ENCODE measurements around the gene CFTR. TPM values are rescaled to one million over a fixed set of nuclear protein-coding genes. Genes with fewer than 3 reads are reported as not detected.

Gene CFTR
- total RNA-seq, 1 experiment from 2014 or later = not detected

GRCh38 chr7:117698018-117698417, 218.2 kb downstream of the CFTR start:
- no peaks in the 10 kb centered on the region for H3K9me3 ChIP-seq (ENCODE audit: control insufficient read depth in 1 of 2, insufficient read depth in 1 of 2, low read depth in 1 of 2, low read length in 2 of 2)
- no peak overlapping the region for H3K4me2 ChIP-seq (ENCODE audit: low read length)
- no peak overlapping the region for H3K27ac ChIP-seq (ENCODE audit: low read depth, low read length)
- no peaks in the 10 kb centered on the region for H3K27me3 ChIP-seq (ENCODE audit: insufficient read depth, low read length)
- no peaks in the 10 kb centered on the region for H3K79me2 ChIP-seq (ENCODE audit: insufficient read depth, low read length)
- intact Hi-C loops (cut with micrococcal nuclease) = no loop called here
- H4K20me1 ChIP-seq (ENCODE audit: insufficient read depth) = no peaks in the 10 kb centered on the region
- TF ChIP-seq CBX3 (IDR thresholded peaks at IDR 0.05; ENCODE audit: low read depth) = no peak
- TF ChIP-seq, protein P1, sequence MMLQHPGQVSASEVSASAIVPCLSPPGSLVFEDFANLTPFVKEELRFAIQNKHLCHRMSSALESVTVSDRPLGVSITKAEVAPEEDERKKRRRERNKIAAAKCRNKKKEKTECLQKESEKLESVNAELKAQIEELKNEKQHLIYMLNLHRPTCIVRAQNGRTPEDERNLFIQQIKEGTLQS (IDR thresholded peaks at IDR 0.05) = no peak
- DNase-seq (ENCODE audit: low read depth, low spot score) (no peak), ATAC-seq (no peak)
- H2AFZ ChIP-seq (ENCODE audit: low read depth, low read length, poor library complexity, severe bottlenecking) = no peak overlapping the region
- H3K4me1 ChIP-seq (ENCODE audit: control insufficient read depth in 1 of 2, insufficient read depth in 2 of 2, low read length in 2 of 2) = no peaks in the 10 kb centered on the region
- H3K4me3 ChIP-seq (replicated peaks in 1 of 2; ENCODE audit: low read depth in 1 of 2, low read length in 2 of 2) = no peak overlapping the region
- H3K36me3 ChIP-seq (ENCODE audit: control insufficient read depth in 1 of 2, insufficient read depth in 2 of 2, low read length in 2 of 2) = no peaks in the 10 kb centered on the region
- CTCF ChIA-PET = no interaction called here
- no TSS peak for BruUV-seq (replicated peaks)
- H3K9me2 ChIP-seq (ENCODE audit: insufficient read depth) = 0 out of 2 replicates have a peak, but pooled peaks cover 7% of the 10 kb centered on the region
- POLR2A ChIA-PET = no interaction called here
- H3K9ac ChIP-seq (ENCODE audit: low read length) = no peak overlapping the region
- RAD21 ChIA-PET (ENCODE audit: low non-redundant PET in 1 of 2, low total read pairs in 2 of 2, uncharacterized antibody in 2 of 2, unreplicated experiment in 2 of 2) = no interaction called here

- Histone ChIP-seq H3K4me1 (ENCODE audit: control insufficient read depth in 1 of 2, insufficient read depth in 2 of 2, low read length in 2 of 2) (no peaks in the 10 kb centered on the region), H3K9me3 (ENCODE audit: control insufficient read depth in 1 of 2, insufficient read depth in 1 of 2, low read depth in 1 of 2, low read length in 2 of 2) (no peaks in the 10 kb centered on the region), H2AFZ (ENCODE audit: low read depth, low read length, poor library complexity, severe bottlenecking) (no peak overlapping the region), H3K9ac (ENCODE audit: low read length) (no peak overlapping the region), H3K27me3 (ENCODE audit: insufficient read depth, low read length) (no peaks in the 10 kb centered on the region), H4K20me1 (ENCODE audit: insufficient read depth) (no peaks in the 10 kb centered on the region), H3K36me3 (ENCODE audit: control insufficient read depth in 1 of 2, insufficient read depth in 2 of 2, low read length in 2 of 2) (no peaks in the 10 kb centered on the region), H3K4me2 (ENCODE audit: low read length) (no peak overlapping the region), H3K4me3 (replicated peaks in 1 of 2; ENCODE audit: low read depth in 1 of 2, low read length in 2 of 2) (no peak overlapping the region), H3K9me2 (ENCODE audit: insufficient read depth) (0 out of 2 replicates have a peak, but pooled peaks cover 7% of the 10 kb centered on the region), H3K79me2 (ENCODE audit: insufficient read depth, low read length) (no peaks in the 10 kb centered on the region), H3K27ac (ENCODE audit: low read depth, low read length) (no peak overlapping the region)
- no TSS peak for BruUV-seq (replicated peaks)
- intact Hi-C loops (cut with micrococcal nuclease) = no loop called here
- CTCF ChIA-PET = no interaction called here
- RAD21 ChIA-PET (ENCODE audit: low non-redundant PET in 1 of 2, low total read pairs in 2 of 2, uncharacterized antibody in 2 of 2, unreplicated experiment in 2 of 2) = no interaction called here
- POLR2A ChIA-PET = no interaction called here
- DNase-seq (ENCODE audit: low read depth, low spot score) (no peak), ATAC-seq (no peak)
- TF ChIP-seq EGR1 (IDR thresholded peaks at IDR 0.05; ENCODE audit: low read depth) = no peak
- no peak for TF ChIP-seq ELF1 (IDR thresholded peaks at IDR 0.05; ENCODE audit: borderline replicate concordance, low read depth)
- TF ChIP-seq ZFX (IDR thresholded peaks at IDR 0.05) = no peak
- TF ChIP-seq POLR2A (IDR thresholded peaks at IDR 0.05; ENCODE audit: borderline replicate concordance, extremely low read depth, insufficient read depth, insufficient read length) = no peak
- no peak for TF ChIP-seq JUND (IDR thresholded peaks at IDR 0.05)
- TF ChIP-seq TCF7L2 (IDR thresholded peaks at IDR 0.05; ENCODE audit: borderline replicate concordance, extremely low read depth, insufficient read depth, insufficient read length) = no peak
- TF ChIP-seq CBX3 (IDR thresholded peaks at IDR 0.05; ENCODE audit: low read depth) = no peak
- TF ChIP-seq, protein P2, sequence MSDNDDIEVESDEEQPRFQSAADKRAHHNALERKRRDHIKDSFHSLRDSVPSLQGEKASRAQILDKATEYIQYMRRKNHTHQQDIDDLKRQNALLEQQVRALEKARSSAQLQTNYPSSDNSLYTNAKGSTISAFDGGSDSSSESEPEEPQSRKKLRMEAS (IDR thresholded peaks at IDR 0.05) = no peak
- no peak for TF ChIP-seq SIN3A (IDR thresholded peaks at IDR 0.05; ENCODE audit: low read depth)
- TF ChIP-seq POLR2AphosphoS5 (IDR thresholded peaks at IDR 0.05; ENCODE audit: low read depth, low read length) = no peak
- no peak for TF ChIP-seq ZNF274 (IDR thresholded peaks at IDR 0.05; ENCODE audit: low read depth, low read length)
- TF ChIP-seq SRF (IDR thresholded peaks at IDR 0.05; ENCODE audit: low read depth) = no peak
- TF ChIP-seq FOSL1 (IDR thresholded peaks at IDR 0.05; ENCODE audit: low read depth) = no peak
- no peak for TF ChIP-seq ZBTB33 (IDR thresholded peaks at IDR 0.05; ENCODE audit: extremely low read depth, insufficient replicate concordance, low read length)
- TF ChIP-seq, protein P1 (IDR thresholded peaks at IDR 0.05) = no peak
- TF ChIP-seq RAD21 (IDR thresholded peaks at IDR 0.05; ENCODE audit: low read depth) = no peak
- no peak for TF ChIP-seq REST (IDR thresholded peaks at IDR 0.05; ENCODE audit: low read depth)
These were observed 224.2 kb downstream of the CFTR start for GRCh38 chr7:117704063-117704462.
